ENCODE results near the gene TNFRSF14. TPM values are rescaled to one million over a fixed set of nuclear protein-coding genes. Genes with fewer than 3 reads are reported as not detected.
"Not testable (repeated sequence)": the region's sequence is repeated elsewhere in the genome, so short reads cannot be mapped to it uniquely, and the experiment has no call there.

Gene TNFRSF14
- total RNA-seq, 2 donors from 2014 or later, result 93.2 to 299 TPM

DNA sequence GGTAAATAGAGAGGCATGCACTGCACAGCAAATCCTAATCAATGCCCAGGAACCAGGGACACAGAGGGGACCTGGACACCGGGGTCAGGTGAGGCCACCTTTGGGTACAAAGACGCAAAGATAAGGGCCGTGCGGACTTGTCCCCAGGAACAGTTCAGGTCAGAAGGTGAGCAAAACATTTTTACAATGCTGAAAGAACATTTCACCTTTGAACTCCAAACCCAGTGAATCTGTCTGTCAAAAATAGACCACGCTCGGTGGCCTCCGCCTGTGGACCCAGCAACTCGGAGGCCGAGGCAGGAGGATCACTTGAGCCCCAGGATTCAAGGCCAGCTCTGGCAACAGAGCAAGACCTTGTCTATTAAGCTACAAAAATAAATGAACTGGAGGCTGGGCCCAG, 15.2 kb downstream of the TNFRSF14 start:
- Mint-ChIP-seq H3K4me1 (peaks cover 5% of the 10 kb centered on the region), H3K36me3 (ENCODE audit: low read depth) (peaks cover 4% of the 10 kb centered on the region), H3K27ac (no peak overlapping the region), H3K9me3 (peaks cover 11% of the 10 kb centered on the region), H3K4me3 (no peak overlapping the region), H3K27me3 (no peaks in the 10 kb centered on the region)
- ATAC-seq (replicated peaks), result no peak

DNA sequence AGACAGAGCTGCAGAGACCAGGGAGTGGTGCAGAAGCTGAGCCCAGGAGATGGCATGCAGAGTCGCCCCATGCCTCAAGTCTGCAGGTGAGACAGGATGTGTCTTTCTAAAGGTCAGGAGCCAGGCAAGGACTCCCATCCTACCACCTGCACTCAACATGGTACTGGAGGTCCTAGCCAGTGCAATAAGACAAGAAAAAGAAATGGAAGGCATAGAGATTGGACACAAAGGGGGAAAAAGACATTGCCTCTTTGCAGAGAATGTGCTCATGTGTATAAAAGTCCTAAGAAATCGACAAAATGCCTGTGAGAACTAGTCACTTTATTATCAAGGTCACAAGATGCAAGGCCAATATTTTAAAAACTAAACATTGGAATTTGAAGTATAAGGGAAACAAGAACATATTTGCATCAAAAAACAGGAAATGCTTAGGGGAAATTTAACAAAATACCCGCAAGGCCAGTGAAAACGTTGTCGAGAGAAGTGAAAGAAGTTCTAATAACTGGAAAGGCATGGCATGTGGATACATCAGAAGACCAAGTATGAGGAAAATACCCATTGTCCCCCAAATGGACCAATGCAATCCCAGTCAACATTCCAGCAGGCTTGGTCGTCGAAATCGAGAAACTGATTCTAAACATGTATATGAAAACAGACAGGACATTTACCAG, 17.2 kb downstream of the TNFRSF14 start:
- Mint-ChIP-seq H3K9me3 (peaks cover 11% of the 10 kb centered on the region), H3K4me1 (peaks cover 5% of the 10 kb centered on the region), H3K36me3 (ENCODE audit: low read depth) (no peaks in the 10 kb centered on the region), H3K27ac (no peak overlapping the region), H3K4me3 (no peak overlapping the region), H3K27me3 (no peaks in the 10 kb centered on the region)
- ATAC-seq (replicated peaks), result no peak

DNA sequence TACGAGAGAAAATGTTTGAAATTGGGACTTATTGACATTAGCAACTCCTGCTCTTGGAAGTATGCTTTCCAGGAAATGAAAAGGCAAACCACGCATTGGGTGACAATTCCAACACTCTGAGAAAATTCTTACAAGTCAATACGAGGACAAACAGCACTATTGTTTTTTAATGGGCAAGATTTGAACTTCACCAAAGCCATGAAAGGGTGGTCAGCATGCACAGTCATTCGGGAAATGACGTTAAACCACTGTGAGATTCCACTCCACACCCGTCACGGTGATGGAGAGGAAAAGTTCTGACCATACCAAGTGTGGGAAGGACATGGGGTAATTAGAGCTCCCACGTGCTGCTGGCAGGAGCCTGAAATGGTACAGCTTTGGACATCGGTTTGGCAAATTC, 18.2 kb downstream of the TNFRSF14 start:
- peaks cover 13% of the 10 kb centered on the region for H3K4me1 Mint-ChIP-seq
- no peak overlapping the region for H3K27ac Mint-ChIP-seq
- H3K36me3 Mint-ChIP-seq (ENCODE audit: low read depth), result no peaks in the 10 kb centered on the region
- H3K27me3 Mint-ChIP-seq, result no peaks in the 10 kb centered on the region
- no peak overlapping the region for H3K4me3 Mint-ChIP-seq
- peaks cover 15% of the 10 kb centered on the region for H3K9me3 Mint-ChIP-seq
- ATAC-seq (replicated peaks), result no peak

DNA sequence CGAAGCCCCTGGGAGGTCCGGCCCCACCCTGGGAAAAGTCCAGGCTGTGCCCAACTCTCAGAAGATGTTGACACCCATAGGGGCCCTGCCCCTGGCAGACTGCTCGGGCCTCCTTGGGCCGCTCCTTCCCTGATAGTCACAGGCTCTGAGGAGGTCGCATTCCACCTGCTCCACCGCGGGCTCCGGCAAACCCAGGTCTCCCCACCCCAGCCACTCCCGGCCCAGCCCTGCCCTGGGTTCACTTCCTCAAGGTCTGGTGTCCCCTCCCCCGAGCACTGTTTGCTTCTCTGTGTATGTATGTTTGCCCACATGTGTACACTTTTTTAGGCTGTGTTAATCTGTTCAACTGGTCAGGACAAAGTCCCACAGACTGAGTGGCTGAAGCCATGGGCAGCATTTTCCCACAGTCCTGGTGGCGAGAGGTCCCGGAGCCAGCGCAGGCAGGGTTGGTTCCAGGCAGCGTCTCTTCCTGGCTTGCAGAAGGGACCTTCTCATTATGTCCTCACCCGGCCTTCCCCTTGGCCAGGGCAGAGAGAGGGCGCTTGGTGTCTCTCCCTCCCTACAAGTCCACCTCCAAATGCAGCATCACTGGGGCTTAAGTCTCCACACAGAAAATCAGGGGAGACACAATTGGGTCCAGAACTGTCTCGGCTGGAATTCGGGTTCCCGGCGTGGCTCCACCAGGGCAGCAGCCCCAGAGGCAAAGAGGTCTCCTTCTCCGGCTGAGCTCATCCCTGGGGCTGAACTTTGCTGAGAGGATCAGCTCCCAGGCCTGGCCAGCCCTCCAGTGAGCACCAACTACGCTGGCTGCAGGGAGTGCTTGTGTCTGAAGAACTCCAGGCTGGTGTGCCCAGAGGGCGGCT, 19.9 kb downstream of the TNFRSF14 start:
- no peaks in the 10 kb centered on the region for H3K27me3 Mint-ChIP-seq
- peak overlapping the region; percentile 48 for H3K27ac Mint-ChIP-seq
- H3K4me1 Mint-ChIP-seq, result peaks cover 26% of the 10 kb centered on the region
- peaks cover 15% of the 10 kb centered on the region for H3K9me3 Mint-ChIP-seq
- H3K4me3 Mint-ChIP-seq, result peak overlapping the region; percentile 76
- no peak for ATAC-seq (replicated peaks)
- H3K36me3 Mint-ChIP-seq (ENCODE audit: low read depth), result no peaks in the 10 kb centered on the region

DNA sequence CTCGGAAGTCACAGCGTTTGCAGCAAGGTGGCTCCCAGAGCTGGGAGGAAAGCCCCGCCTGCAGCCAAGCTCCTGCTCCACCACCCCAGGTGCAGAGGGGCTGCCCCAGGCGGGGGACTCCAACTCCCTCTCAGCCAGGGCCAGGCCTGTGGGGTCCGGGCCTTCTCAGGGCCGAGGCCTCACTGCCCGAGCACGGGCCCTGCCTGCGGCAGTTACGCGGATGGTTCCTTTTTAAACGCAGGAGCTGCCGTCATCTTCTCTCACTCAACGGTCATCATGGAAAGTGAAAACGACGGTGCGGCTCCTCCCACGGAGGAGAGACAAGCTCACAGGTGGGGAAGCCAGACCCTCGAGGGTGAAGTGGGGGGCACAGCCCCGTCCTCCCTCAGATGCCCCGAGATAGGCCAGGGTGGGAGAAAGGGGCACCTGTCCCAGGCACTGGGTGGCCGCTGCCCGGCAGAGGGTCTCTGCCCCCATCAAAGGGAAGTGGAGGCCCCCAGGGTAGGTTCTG, 21.4 kb downstream of the TNFRSF14 start:
- peak overlapping the region; percentile 76 for H3K4me3 Mint-ChIP-seq
- H3K27ac Mint-ChIP-seq, result peak overlapping the region; percentile 93
- peaks cover 15% of the 10 kb centered on the region for H3K9me3 Mint-ChIP-seq
- peak; percentile 68 for ATAC-seq (replicated peaks)
- H3K36me3 Mint-ChIP-seq (ENCODE audit: low read depth); H3K27me3 Mint-ChIP-seq: not testable (repeated sequence)
- peaks cover 38% of the 10 kb centered on the region for H3K4me1 Mint-ChIP-seq

DNA sequence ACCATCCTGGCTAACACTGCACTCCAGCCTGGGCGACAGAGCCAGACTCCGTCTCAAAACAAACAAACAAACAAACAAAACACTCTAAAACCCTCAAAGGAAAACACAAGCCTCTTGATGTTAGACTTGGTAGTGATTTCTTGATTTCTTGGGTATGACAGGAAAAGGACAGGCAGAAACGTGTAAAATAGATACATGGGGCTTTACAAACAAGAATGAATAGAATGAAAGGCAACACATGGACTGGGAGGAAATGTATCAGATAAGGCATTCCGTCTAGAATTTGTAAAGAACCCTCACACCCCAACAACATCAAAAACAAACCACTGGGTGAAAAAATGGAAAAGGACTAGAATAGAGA, 22.6 kb downstream of the TNFRSF14 start:
- H3K27me3 Mint-ChIP-seq, result no peaks in the 10 kb centered on the region

DNA sequence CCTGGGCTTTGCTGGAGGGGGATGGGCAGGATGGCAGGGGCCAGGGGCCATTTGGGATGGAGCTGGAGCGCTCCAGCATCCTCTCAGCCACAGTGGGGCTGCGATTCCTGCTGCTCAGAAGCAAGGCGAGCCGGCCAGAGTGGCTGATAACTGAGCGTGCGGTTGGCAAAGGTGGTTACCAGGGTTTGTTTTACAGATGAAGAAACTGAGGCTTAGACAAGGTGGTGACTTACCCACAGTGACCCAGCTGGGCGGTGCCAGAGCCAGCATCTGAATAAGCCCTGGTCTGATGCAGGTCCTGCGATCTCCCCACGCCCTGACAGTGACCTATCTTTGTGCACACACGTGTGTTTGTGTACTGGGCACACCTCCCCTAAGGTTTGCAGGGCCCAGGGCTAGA, 24.5 kb downstream of the TNFRSF14 start:
- ATAC-seq (replicated peaks), result no peak
- Mint-ChIP-seq H3K27ac (peak overlapping the region; percentile 84), H3K27me3 (no peaks in the 10 kb centered on the region), H3K4me3 (peak overlapping the region; percentile 85), H3K36me3 (ENCODE audit: low read depth) (peaks cover 22% of the 10 kb centered on the region), H3K4me1 (peaks cover 46% of the 10 kb centered on the region), H3K9me3 (peaks cover 4% of the 10 kb centered on the region)

More for the DNA sequence above, 22.6 kb downstream of the TNFRSF14 start:
- Mint-ChIP-seq H3K4me1 (peaks cover 34% of the 10 kb centered on the region), H3K9me3 (peaks cover 8% of the 10 kb centered on the region), H3K36me3 (ENCODE audit: low read depth) (peaks cover 3% of the 10 kb centered on the region), H3K4me3 (peak overlapping the region; percentile 76), H3K27ac (peak overlapping the region; percentile 93)
- no peak for ATAC-seq (replicated peaks)

DNA sequence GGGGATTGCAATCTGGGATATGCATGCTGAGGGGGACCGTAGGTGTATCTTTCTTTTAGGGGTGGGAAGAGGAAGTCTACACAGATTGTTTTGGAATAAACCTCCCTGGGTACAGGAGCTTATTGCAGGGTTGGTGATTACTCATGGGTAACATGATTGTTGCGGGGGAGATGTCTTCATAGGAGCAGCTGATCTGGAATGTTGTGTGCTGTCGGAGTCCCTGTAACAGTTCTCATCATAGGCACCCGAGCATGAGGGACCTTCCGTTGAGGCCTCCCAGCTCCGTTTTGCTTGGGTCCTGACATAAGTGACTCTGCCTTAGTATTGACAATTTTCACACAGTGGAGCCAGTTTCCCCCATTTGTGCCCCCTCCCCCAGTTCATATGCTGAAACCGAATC, 26.2 kb downstream of the TNFRSF14 start:
- no peaks in the 10 kb centered on the region for H3K27me3 Mint-ChIP-seq
- peak overlapping the region; percentile 85 for H3K4me3 Mint-ChIP-seq
- peaks cover 23% of the 10 kb centered on the region for H3K36me3 Mint-ChIP-seq (ENCODE audit: low read depth)
- H3K9me3 Mint-ChIP-seq, result peaks cover 4% of the 10 kb centered on the region
- H3K27ac Mint-ChIP-seq, result peak overlapping the region; percentile 84
- no peak for ATAC-seq (replicated peaks)
- peaks cover 46% of the 10 kb centered on the region for H3K4me1 Mint-ChIP-seq

DNA sequence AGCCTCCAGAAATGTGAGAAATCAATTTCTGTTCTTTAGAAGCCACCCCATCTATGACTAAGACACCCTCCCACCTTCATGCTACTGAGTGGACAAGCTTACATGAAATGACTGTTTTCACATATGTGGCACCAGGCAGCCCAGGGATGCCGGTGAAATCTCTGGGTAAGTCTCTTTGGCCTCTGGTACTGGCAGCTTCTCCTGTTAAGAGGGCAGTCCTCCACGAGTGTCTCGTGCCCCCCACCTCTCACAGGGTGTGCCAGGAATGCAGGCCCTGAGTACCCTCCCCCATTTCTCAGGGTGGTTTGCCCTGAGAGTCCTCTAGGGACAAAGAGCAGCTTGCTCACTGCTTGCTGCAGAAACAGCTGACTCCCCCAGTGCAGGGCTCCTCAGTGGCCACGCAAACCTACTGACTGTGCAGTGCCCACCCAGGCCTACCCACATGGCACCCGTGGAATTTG, 27.2 kb downstream of the TNFRSF14 start:
- peaks cover 46% of the 10 kb centered on the region for H3K4me1 Mint-ChIP-seq
- H3K27ac Mint-ChIP-seq, result peak overlapping the region; percentile 89
- peaks cover 4% of the 10 kb centered on the region for H3K9me3 Mint-ChIP-seq
- peak; percentile 33 for ATAC-seq (replicated peaks)
- H3K27me3 Mint-ChIP-seq, result no peaks in the 10 kb centered on the region
- H3K36me3 Mint-ChIP-seq (ENCODE audit: low read depth), result peaks cover 23% of the 10 kb centered on the region
- peak overlapping the region; percentile 85 for H3K4me3 Mint-ChIP-seq

DNA sequence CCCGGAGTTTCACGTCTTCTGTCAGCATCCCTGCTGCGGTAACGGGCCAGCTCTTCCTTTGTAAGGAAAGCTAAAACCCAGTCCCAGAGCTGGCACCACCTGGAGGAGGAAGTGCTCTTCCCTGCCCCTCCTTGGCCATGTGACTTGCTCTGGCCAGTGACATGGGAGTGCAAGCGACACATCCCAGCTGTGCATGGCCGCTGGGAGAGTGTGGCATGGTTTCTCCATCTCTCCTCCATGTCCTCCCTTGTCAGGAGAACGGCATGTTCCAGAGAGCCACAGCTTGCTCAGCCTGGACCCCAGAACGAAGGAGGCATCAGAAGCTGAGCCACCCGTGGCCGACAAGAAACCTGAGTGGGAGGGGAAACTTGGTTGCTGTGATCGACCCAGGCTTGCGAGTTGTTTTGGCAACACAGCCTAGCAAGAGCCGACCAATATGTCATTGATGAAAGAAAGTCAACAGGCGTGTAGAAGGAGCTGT, 27.7 kb downstream of the TNFRSF14 start:
- peak overlapping the region; percentile 89 for H3K27ac Mint-ChIP-seq
- H3K4me1 Mint-ChIP-seq, result peaks cover 41% of the 10 kb centered on the region
- H3K36me3 Mint-ChIP-seq (ENCODE audit: low read depth), result peaks cover 23% of the 10 kb centered on the region

DNA sequence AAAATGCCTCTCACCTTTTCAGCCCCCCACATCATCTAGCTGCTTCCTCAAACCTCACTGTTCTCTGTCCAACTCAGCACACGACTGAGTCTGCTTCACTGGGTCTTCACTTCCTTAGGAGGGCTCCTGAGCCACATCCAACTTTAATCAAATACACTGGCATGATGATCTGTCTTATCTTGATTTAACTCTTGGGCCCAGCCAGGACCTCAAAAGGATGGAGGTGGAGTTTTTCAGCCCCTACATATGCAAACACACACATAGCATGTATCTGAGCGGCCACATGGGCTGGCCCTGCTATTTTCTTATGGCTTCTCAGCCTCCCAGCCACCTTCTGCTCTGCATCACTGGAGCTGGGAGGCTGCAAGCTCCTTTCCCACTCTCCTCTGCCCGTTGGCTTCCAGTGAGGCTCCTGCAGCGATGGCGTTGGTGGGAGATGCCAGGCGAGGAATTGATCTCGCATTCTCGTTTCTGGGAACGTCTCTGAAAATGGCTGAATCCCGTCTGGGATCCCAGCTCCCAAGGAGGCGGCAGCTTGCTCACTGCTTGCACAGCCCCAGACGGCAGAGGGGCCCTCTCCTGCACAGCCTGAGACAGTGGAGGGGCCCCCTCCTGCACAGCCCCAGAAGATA, 28.6 kb downstream of the TNFRSF14 start:
- peak overlapping the region; percentile 89 for H3K27ac Mint-ChIP-seq
- peaks cover 33% of the 10 kb centered on the region for H3K4me1 Mint-ChIP-seq
- peak overlapping the region; percentile 85 for H3K4me3 Mint-ChIP-seq
- H3K36me3 Mint-ChIP-seq (ENCODE audit: low read depth), result peaks cover 23% of the 10 kb centered on the region
- no peak for ATAC-seq (replicated peaks)
- no peaks in the 10 kb centered on the region for H3K9me3 Mint-ChIP-seq
- H3K27me3 Mint-ChIP-seq, result no peaks in the 10 kb centered on the region

More for the DNA sequence above, 27.7 kb downstream of the TNFRSF14 start:
- Mint-ChIP-seq H3K27me3 (no peaks in the 10 kb centered on the region), H3K9me3 (peaks cover 2% of the 10 kb centered on the region), H3K4me3 (peak overlapping the region; percentile 85)
- ATAC-seq (replicated peaks), result peak; percentile 4

DNA sequence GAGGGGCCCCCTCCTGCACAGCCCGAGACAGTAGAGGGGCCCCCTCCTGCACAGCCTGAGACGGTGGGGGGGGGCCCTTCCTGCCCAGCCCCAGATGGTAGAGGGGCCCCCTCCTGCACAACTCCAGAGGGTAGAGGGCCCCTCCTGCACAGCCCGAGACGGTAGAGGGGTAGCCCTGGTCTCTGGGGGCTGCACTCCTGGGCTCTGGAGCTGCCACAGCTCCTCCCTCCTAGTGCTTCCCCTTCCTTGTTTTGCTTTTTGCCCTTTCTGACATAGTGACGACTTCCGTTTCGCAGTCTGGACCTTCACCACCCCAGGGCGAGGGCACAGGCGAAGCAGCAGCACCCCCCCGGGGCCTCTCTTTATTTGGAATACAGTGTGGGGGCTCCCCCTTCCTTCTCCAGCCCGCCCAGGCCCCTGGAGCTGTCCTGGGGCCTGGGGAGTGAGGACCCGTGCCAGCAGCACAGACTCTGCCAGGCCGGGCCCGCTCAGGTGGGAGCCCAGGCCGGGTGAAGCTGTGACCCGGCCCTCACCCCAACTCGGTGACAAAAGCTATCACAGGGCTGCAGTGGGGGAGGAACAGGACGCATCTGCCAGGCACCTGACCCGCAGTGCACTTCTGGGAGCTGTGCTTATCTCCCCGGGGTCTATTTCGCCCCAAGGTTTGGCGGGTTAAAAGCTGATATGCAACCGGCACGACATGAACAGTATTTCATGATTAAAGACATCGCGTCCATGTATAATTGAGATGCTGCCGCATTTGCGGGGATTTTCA, 29.3 kb downstream of the TNFRSF14 start:
- Mint-ChIP-seq H3K36me3 (ENCODE audit: low read depth) (peaks cover 23% of the 10 kb centered on the region), H3K4me1 (peaks cover 31% of the 10 kb centered on the region)
- ATAC-seq (replicated peaks), result peak; percentile 36

DNA sequence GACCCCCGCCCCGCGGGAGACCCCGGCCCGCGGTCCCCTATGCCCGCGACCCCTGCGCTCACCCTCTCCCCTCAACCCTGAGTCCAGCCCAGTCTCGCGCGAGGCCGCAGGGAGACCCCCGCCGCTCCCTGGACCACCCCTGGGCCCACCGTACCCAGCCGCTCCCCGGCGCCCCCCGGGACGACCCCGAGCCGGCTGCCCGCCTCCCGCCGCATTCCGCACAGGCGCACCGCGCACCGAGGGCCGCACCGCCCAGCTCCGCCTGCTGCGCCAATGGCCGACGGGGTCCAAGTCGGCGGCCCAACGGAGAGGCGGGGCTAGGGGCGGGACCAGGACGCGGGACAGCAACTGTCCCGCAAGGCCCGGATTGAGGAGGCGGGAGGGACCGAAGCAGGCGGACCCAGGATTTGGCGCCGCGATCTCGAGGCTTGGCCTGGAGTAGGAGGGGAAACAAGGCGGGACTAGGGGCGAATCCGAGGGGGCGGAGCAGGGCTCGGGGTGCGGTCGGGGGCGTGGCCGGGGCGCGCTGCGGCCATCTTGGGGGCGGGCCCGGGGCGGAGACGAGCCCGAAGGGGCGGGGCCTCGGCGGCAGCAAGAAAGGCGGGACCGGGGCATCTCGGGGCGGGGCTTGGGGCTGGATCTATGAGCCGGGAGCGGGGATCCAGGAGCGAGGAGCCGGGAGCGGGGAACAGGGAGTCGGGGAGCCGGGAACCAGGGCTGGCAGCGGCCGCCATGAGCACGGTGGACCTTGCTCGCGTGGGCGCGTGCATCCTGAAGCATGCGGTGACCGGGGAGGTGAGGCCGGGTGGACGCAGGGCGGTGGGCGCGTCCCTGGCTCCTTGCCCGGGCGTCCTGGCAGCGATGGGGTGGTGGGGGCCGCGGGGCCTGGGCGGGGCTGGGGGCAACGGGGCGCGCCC, 30.2 kb downstream of the TNFRSF14 start, which contains the start of gene PRXL2B:
TSS of gene PRXL2B (plus strand) at position 624 of the 917 bp plus-strand sequence. CDS start at position 733, 109 bp downstream.
- H3K9me3 Mint-ChIP-seq, result no peaks in the 10 kb centered on the region
- H3K4me1 Mint-ChIP-seq, result peaks cover 24% of the 10 kb centered on the region
- peaks cover 23% of the 10 kb centered on the region for H3K36me3 Mint-ChIP-seq (ENCODE audit: low read depth)
- peak; percentile 77 for ATAC-seq (replicated peaks)
- peak within 1 kb of the TSS; percentile 89 for H3K27ac Mint-ChIP-seq
- peak within 1 kb of the TSS; percentile 85 for H3K4me3 Mint-ChIP-seq
- no peaks in the 10 kb centered on the region for H3K27me3 Mint-ChIP-seq

More for the DNA sequence above, 29.3 kb downstream of the TNFRSF14 start:
- Mint-ChIP-seq H3K4me3 (peak overlapping the region; percentile 85), H3K27me3 (no peaks in the 10 kb centered on the region), H3K9me3 (no peaks in the 10 kb centered on the region), H3K27ac (peak overlapping the region; percentile 89)
